NCI-H2107 (cell line): ENCODE results near the gene SMARCD1.

Source experiments
- DNase-seq: peaks from one replicate; lab custom pipeline; 2025; lab: John Stamatoyannopoulos, UW

SMARCD1 gene

GRCh38 chr12:50104417-50105366 lies 19.6 kb downstream of the SMARCD1 start:
- no peak for DNase-seq

GRCh38 chr12:50105913-50106450 lies 20.8 kb downstream of the SMARCD1 start:
- no peak for DNase-seq

GRCh38 chr12:50106907-50107306 lies 21.8 kb downstream of the SMARCD1 start:
- no peak for DNase-seq

GRCh38 chr12:50107416-50108268 lies 22.5 kb downstream of the SMARCD1 start:
- DNase-seq, result no peak

- no peak for DNase-seq
Measured at GRCh38 chr12:50109319-50109718, 24.2 kb downstream of the SMARCD1 start.

GRCh38 chr12:50110127-50110761 lies 25.1 kb downstream of the SMARCD1 start:
- DNase-seq, result peak; percentile 53

- peak; percentile 38 for DNase-seq
Measured at GRCh38 chr12:50110762-50111351, 25.7 kb downstream of the SMARCD1 start.

- DNase-seq, result no peak
Measured at GRCh38 chr12:50111395-50111692, 26.2 kb downstream of the SMARCD1 start.

GRCh38 chr12:50111693-50112455 lies 26.7 kb downstream of the SMARCD1 start, which contains the start of gene COX14:
COX14 (plus strand) TSS chr12:50112236; CDS start chr12:50120044, 7,808 bp downstream.
- DNase-seq, result peak; percentile 99

- DNase-seq, result no peak
Measured at GRCh38 chr12:50112456-50113218, 27.5 kb downstream of the SMARCD1 start.

- no peak for DNase-seq
Measured at GRCh38 chr12:50117057-50117622, 32.0 kb downstream of the SMARCD1 start.

- DNase-seq, result no peak
Measured at GRCh38 chr12:50119387-50119786, 34.2 kb downstream of the SMARCD1 start.

GRCh38 chr12:50120521-50120920 lies 35.4 kb downstream of the SMARCD1 start:
- DNase-seq, result no peak

GRCh38 chr12:50120953-50121352 lies 35.8 kb downstream of the SMARCD1 start:
- no peak for DNase-seq

- no peak for DNase-seq
Measured at GRCh38 chr12:50121641-50122040, 36.5 kb downstream of the SMARCD1 start.

- no peak for DNase-seq
Measured at GRCh38 chr12:50123203-50123602, 38.1 kb downstream of the SMARCD1 start.

GRCh38 chr12:50127546-50127945 lies 42.4 kb downstream of the SMARCD1 start:
- no peak for DNase-seq

GRCh38 chr12:50129290-50129689 lies 44.1 kb downstream of the SMARCD1 start:
- no peak for DNase-seq

GRCh38 chr12:50132505-50133135 lies 47.5 kb downstream of the SMARCD1 start:
- no peak for DNase-seq
